Gastroesophageal sphincter (tissue), 4 donors: ENCODE data around the gene SLC1A2. TPM values are rescaled to one million over a fixed set of nuclear protein-coding genes. Genes with fewer than 3 reads are reported as not detected.

Experiments used
- ATAC-seq: fragments of 150-250 bp; one replicate; pipeline ENCODE4 v1.9.1; 2016; ENCODE audit warnings: mild to moderate bottlenecking, moderate library complexity
- H3K27ac ChIP-seq, 4 donors: fragments of 200-600 bp; sonication (generic) in 3 of 4; 1 replicate in 3 of 4; 2 replicates in 1 of 4; pipeline ENCODE4 v1.5.1; 2016 to 2019
- H3K27me3 ChIP-seq: fragments of 200-600 bp; sonication (generic); one replicate; pipeline ENCODE4 v1.5.1; 2019
- H3K36me3 ChIP-seq, 2 donors: fragments of 200-600 bp; sonication (generic); one replicate each; pipeline ENCODE4 v1.5.1; 2019; ENCODE audit warnings: control low read depth in 1 of 2
- H3K4me1 ChIP-seq, 3 donors: fragments of 200-600 bp; sonication (generic); 1 replicate in 2 of 3; 2 replicates in 1 of 3; pipeline ENCODE4 v1.5.1; 2016 to 2019; ENCODE audit warnings: control low read depth in 2 of 3
- H3K4me3 ChIP-seq, 2 donors: fragments of 200-600 bp; sonication (generic); one replicate each; pipeline ENCODE4 v1.5.1; 2019; ENCODE audit warnings: mild to moderate bottlenecking in 1 of 2, moderate library complexity in 1 of 2
- H3K9me3 ChIP-seq, 3 donors: fragments of 200-600 bp; sonication (generic); one replicate each; pipeline ENCODE4 v1.5.1; 2017 to 2019; ENCODE audit warnings: control low read depth in 2 of 3
- CTCF ChIP-seq, 4 experiments: fragments of 200-600 bp in 2 of 4; fragments of 450-650 bp in 2 of 4; sonication (generic) in 1 of 4; IDR thresholded peaks; one replicate each; pipeline ENCODE4 v1.5.1; 2017 to 2019; ENCODE audit warnings: antibody characterized with exemption in 4 of 4, mild to moderate bottlenecking in 2 of 4, moderate library complexity in 2 of 4
- EP300 ChIP-seq: sonication (generic); formaldehyde crosslinking; IDR thresholded peaks from one replicate; pipeline ENCODE4 v1.6.1; 2017; ENCODE audit warnings: antibody characterized with exemption, mild to moderate bottlenecking
- POLR2A ChIP-seq, 2 donors: fragments of 450-650 bp; IDR thresholded peaks; one replicate each; pipeline ENCODE4 v1.6.1; 2017; ENCODE audit warnings: antibody characterized with exemption in 2 of 2, mild to moderate bottlenecking in 2 of 2, moderate library complexity in 1 of 2
- POLR2AphosphoS5 ChIP-seq: sonication (generic); formaldehyde crosslinking; IDR thresholded peaks from one replicate; pipeline ENCODE4 v1.6.1; 2017; ENCODE audit warnings: antibody characterized with exemption
- WGBS, 2 donors: methylation state at CpG; one replicate each; pipeline ENCODE4 v1.1.5; 2018; ENCODE audit warnings: low coverage in 1 of 2; 5-methylcytosine and 5-hydroxymethylcytosine counted together
- total RNA-seq, 4 donors: library from RNA; depleted of rRNA; stranded (reverse); fragments of >200 nt; gene quantifications; one replicate each; pipeline ENCODE4 v1.1.0, GENCODE V29; 2016

The SLC1A2 gene
- total RNA-seq, 4 donors from 2014 or later = 0.12 to 1.5 (median 0.40) TPM; not detected in 1

GRCh38 chr11:35214792-35215193, 204.6 kb downstream of the SLC1A2 start:
- H3K4me3 ChIP-seq = no peak overlapping the region
- H3K27ac ChIP-seq = peak overlapping the region in 1 of 4 donors; percentile 29
- ATAC-seq = no peak
- H3K4me1 ChIP-seq = peaks cover 0 to 53% (median 2%) of the 10 kb centered on the region in 3 donors
- WGBS, 2 donors = 14 to 57% methylated on average over 1 of the region's 1 CpG
- H3K9me3 ChIP-seq = no peaks in the 10 kb centered on the region
- H3K36me3 ChIP-seq = peaks cover 0 to 61% of the 10 kb centered on the region in 2 donors
- no peaks in the 10 kb centered on the region for H3K27me3 ChIP-seq
- no peak for TF ChIP-seq EP300
- peak; percentile 35 for TF ChIP-seq POLR2AphosphoS5

- Histone ChIP-seq H3K9me3 (no peaks in the 10 kb centered on the region), H3K4me1 (peaks cover 0 to 48% (median 2%) of the 10 kb centered on the region in 3 donors), H3K4me3 (no peak overlapping the region), H3K27me3 (no peaks in the 10 kb centered on the region), H3K36me3 (peaks cover 0 to 61% of the 10 kb centered on the region in 2 donors), H3K27ac (peak overlapping the region in 1 of 4 donors; percentile 29)
- WGBS, 2 donors = 63 to 100% methylated on average over 1 to 2 of the region's 2 CpGs
- ATAC-seq = no peak
- no peak for TF ChIP-seq POLR2A (IDR thresholded peaks at IDR 0.05)
- no peak for TF ChIP-seq EP300
- no peak for TF ChIP-seq CTCF (IDR thresholded peaks at IDR 0.05)
- TF ChIP-seq POLR2AphosphoS5 = no peak
These were observed 205.1 kb downstream of the SLC1A2 start for GRCh38 chr11:35214226-35214770.

GRCh38 chr11:35211952-35212351, 207.4 kb downstream of the SLC1A2 start:
- TF ChIP-seq POLR2A (IDR thresholded peaks at IDR 0.05) (no peak), EP300 (no peak), CTCF (IDR thresholded peaks at IDR 0.05) (no peak), POLR2AphosphoS5 (no peak)

GRCh38 chr11:35210876-35211546, 208.3 kb downstream of the SLC1A2 start:
- H3K36me3 ChIP-seq = peaks cover 0 to 57% of the 10 kb centered on the region in 2 donors
- no peaks in the 10 kb centered on the region for H3K27me3 ChIP-seq
- H3K4me3 ChIP-seq = no peak overlapping the region
- WGBS, 2 donors = 67 to 84% methylated on average over 2 to 3 of the region's 3 CpGs
- no peak for TF ChIP-seq EP300
- no peak for TF ChIP-seq CTCF (IDR thresholded peaks at IDR 0.05)
- no peak for TF ChIP-seq POLR2AphosphoS5
- TF ChIP-seq POLR2A (IDR thresholded peaks at IDR 0.05) = no peak
- H3K4me1 ChIP-seq = peaks cover 0 to 31% (median 2%) of the 10 kb centered on the region in 3 donors
- no peaks in the 10 kb centered on the region for H3K9me3 ChIP-seq
- ATAC-seq = no peak
- no peak overlapping the region for H3K27ac ChIP-seq

More at GRCh38 chr11:35211952-35212351, 207.4 kb downstream of the SLC1A2 start:
- Histone ChIP-seq H3K4me1 (peaks cover 0 to 36% (median 2%) of the 10 kb centered on the region in 3 donors), H3K27me3 (no peaks in the 10 kb centered on the region), H3K36me3 (peaks cover 0 to 60% of the 10 kb centered on the region in 2 donors), H3K4me3 (no peak overlapping the region), H3K9me3 (no peaks in the 10 kb centered on the region), H3K27ac (peak overlapping the region in 2 of 4 donors; percentile 38 to 67)
- ATAC-seq = peak; percentile 36
- WGBS, 2 donors = 61 to 80% methylated on average over 3 of the region's 3 CpGs

- H3K4me1 ChIP-seq = peaks cover 0 to 20% (median 0%) of the 10 kb centered on the region in 3 donors
- H3K27ac ChIP-seq = no peak overlapping the region
- TF ChIP-seq POLR2A (IDR thresholded peaks at IDR 0.05) (no peak), CTCF (IDR thresholded peaks at IDR 0.05) (no peak), POLR2AphosphoS5 (no peak), EP300 (no peak)
- 63 to 74% methylated on average over 3 to 4 of the region's 4 CpGs for whole genome bisulfite sequencing, 2 donors
- peaks cover 0 to 62% of the 10 kb centered on the region in 2 donors for H3K36me3 ChIP-seq
- H3K4me3 ChIP-seq = no peak overlapping the region
- H3K27me3 ChIP-seq = no peaks in the 10 kb centered on the region
- ATAC-seq = no peak
- no peaks in the 10 kb centered on the region for H3K9me3 ChIP-seq
These were observed 210.6 kb downstream of the SLC1A2 start for GRCh38 chr11:35208795-35209194.
